SU-DHL-6 (cell line): ENCODE measurements around the gene SNAPC2.

Source experiments
- H2AFZ ChIP-seq: fragments of 200-600 bp; sonication (generic); 2 replicates; pipeline ENCODE4 v1.6.1; 2014; ENCODE audit warnings: low read depth, mild to moderate bottlenecking, moderate library complexity, mixed read lengths, antibody characterized with exemption, low read length; ENCODE audit not compliant: severe bottlenecking
- H3F3A ChIP-seq: fragments of 200-600 bp; shearing (Covaris generic); 2 replicates; pipeline ENCODE4 v1.6.0; 2016; ENCODE audit warnings: antibody characterized with exemption, mild to moderate bottlenecking; ENCODE audit not compliant: insufficient read depth
- H3K27ac ChIP-seq: fragments of 200-600 bp; sonication (generic); 2 replicates; pipeline ENCODE4 v1.5.1; 2016; ENCODE audit warnings: low read depth, mild to moderate bottlenecking, low read length, moderate library complexity, mixed read lengths
- H3K27me3 ChIP-seq: fragments of 200-600 bp; sonication (generic), shearing (Covaris generic); 2 replicates; pipeline ENCODE4 v1.6.0; 2014; ENCODE audit warnings: mild to moderate bottlenecking, low read length
- H3K36me3 ChIP-seq: fragments of 200-600 bp; sonication (generic); 2 replicates; pipeline ENCODE4 v1.6.1; 2014; ENCODE audit warnings: mild to moderate bottlenecking, low read length, mixed read lengths
- H3K4me2 ChIP-seq: fragments of 300-600, 200-600 bp; shearing (Covaris generic), sonication (generic); 2 replicates; pipeline ENCODE4 v1.6.0; 2014; ENCODE audit warnings: low read length, low read depth, mild to moderate bottlenecking; ENCODE audit not compliant: poor library complexity, severe bottlenecking
- H3K4me3 ChIP-seq: fragments of 200-600 bp; sonication (generic); 2 replicates; pipeline ENCODE4 v1.5.1; 2014; ENCODE audit warnings: antibody characterized with exemption, low read length, mild to moderate bottlenecking, mixed read lengths; ENCODE audit not compliant: insufficient read depth, poor library complexity, severe bottlenecking
- H3K79me2 ChIP-seq: fragments of 200-600 bp; sonication (generic); 2 replicates; pipeline ENCODE4 v1.6.1; 2014; ENCODE audit warnings: mild to moderate bottlenecking, low read length, moderate library complexity; ENCODE audit not compliant: insufficient read depth
- H3K9ac ChIP-seq: fragments of 200-600 bp; sonication (generic); 2 replicates; pipeline ENCODE4 v1.7.0; 2014; ENCODE audit warnings: mild to moderate bottlenecking, low read length
- H3K9me2 ChIP-seq: fragments of 200-600 bp; sonication (generic); replicated peaks from 2 replicates; pipeline ENCODE4 v1.6.1; 2014; ENCODE audit warnings: low read length; ENCODE audit not compliant: insufficient read depth
- H3K9me3 ChIP-seq: fragments of 200-600 bp; sonication (generic); 2 replicates; pipeline ENCODE4 v1.6.1; 2014; ENCODE audit warnings: low read length, mixed read lengths; ENCODE audit not compliant: insufficient read depth
- H4K20me1 ChIP-seq: fragments of 200-600 bp; sonication (generic); 2 replicates; pipeline ENCODE4 v1.6.1; 2014; ENCODE audit warnings: low read depth, mild to moderate bottlenecking, antibody characterized with exemption, low read length, moderate library complexity, mixed read lengths
- EZH2phosphoT487 ChIP-seq: fragments of 200-600 bp; sonication (generic), shearing (Covaris generic); conservative IDR thresholded peaks from 2 replicates; pipeline ENCODE4 v1.6.1; 2018; ENCODE audit warnings: mild to moderate bottlenecking, antibody characterized with exemption, low read length, moderate library complexity, mixed read lengths
- TF ChIP-seq, protein P1 (sequence below): fragments of 200-600 bp; sonication (generic); IDR thresholded peaks from one replicate; pipeline ENCODE4 v1.5.1; 2017; ENCODE audit warnings: antibody characterized with exemption, mild to moderate bottlenecking, low read length, moderate library complexity; ENCODE audit not compliant: insufficient read depth, poor library complexity, severe bottlenecking

The SNAPC2 gene

GRCh38 chr19:7905859-7906258, 14.3 kb upstream of the SNAPC2 start:
- H3K27me3 ChIP-seq = no peaks in the 10 kb centered on the region
- no peak overlapping the region for H3K9ac ChIP-seq
- no peaks in the 10 kb centered on the region for H3K9me2 ChIP-seq
- H3K4me3 ChIP-seq = no peak overlapping the region
- H3K27ac ChIP-seq = no peak overlapping the region
- no peak overlapping the region for H2AFZ ChIP-seq
- no peaks in the 10 kb centered on the region for H3K36me3 ChIP-seq
- TF ChIP-seq, protein P1, sequence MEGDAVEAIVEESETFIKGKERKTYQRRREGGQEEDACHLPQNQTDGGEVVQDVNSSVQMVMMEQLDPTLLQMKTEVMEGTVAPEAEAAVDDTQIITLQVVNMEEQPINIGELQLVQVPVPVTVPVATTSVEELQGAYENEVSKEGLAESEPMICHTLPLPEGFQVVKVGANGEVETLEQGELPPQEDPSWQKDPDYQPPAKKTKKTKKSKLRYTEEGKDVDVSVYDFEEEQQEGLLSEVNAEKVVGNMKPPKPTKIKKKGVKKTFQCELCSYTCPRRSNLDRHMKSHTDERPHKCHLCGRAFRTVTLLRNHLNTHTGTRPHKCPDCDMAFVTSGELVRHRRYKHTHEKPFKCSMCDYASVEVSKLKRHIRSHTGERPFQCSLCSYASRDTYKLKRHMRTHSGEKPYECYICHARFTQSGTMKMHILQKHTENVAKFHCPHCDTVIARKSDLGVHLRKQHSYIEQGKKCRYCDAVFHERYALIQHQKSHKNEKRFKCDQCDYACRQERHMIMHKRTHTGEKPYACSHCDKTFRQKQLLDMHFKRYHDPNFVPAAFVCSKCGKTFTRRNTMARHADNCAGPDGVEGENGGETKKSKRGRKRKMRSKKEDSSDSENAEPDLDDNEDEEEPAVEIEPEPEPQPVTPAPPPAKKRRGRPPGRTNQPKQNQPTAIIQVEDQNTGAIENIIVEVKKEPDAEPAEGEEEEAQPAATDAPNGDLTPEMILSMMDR = no peak
- no peak for TF ChIP-seq EZH2phosphoT487
- no peak overlapping the region for H3K4me2 ChIP-seq
- H3F3A ChIP-seq = no peaks in the 10 kb centered on the region
- H3K9me3 ChIP-seq = no peaks in the 10 kb centered on the region
- no peaks in the 10 kb centered on the region for H4K20me1 ChIP-seq
- peaks cover 28% of the 10 kb centered on the region for H3K79me2 ChIP-seq

DNA sequence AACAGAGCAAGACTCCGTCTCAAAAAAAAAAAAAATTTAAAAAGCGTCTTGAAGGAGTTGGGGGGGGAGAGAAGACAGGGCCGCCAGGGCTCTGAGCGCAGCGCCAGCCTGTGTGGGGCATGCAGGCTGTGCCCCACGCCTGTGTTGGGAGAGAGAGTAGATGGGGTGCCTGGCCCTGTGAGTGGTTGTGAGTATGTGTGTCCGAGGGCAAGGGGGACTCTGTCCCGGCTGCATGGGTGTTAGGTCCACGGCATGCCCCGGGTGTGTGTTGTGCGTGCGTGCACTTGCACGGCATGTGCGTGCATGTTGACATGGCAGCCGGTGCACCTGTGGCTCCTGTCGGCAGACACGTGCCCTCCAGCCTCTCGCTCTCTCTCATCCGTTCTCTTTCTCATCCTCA, 13.0 kb upstream of the SNAPC2 start:
- no peak overlapping the region for H3K4me2 ChIP-seq
- H3K9ac ChIP-seq = no peak overlapping the region
- no peaks in the 10 kb centered on the region for H3K9me3 ChIP-seq
- no peaks in the 10 kb centered on the region for H3F3A ChIP-seq
- H2AFZ ChIP-seq = no peak overlapping the region
- no peaks in the 10 kb centered on the region for H3K27me3 ChIP-seq
- no peaks in the 10 kb centered on the region for H3K9me2 ChIP-seq
- no peaks in the 10 kb centered on the region for H4K20me1 ChIP-seq
- H3K27ac ChIP-seq = no peak overlapping the region
- H3K79me2 ChIP-seq = peaks cover 28% of the 10 kb centered on the region
- no peak overlapping the region for H3K4me3 ChIP-seq
- H3K36me3 ChIP-seq = no peaks in the 10 kb centered on the region
- TF ChIP-seq EZH2phosphoT487 = no peak
- TF ChIP-seq, protein P1 = no peak

GRCh38 chr19:7907544-7907943, 12.6 kb upstream of the SNAPC2 start:
- Histone ChIP-seq H3K27ac (no peak overlapping the region), H3K27me3 (no peaks in the 10 kb centered on the region), H3F3A (no peaks in the 10 kb centered on the region), H3K9me2 (no peaks in the 10 kb centered on the region), H3K9me3 (no peaks in the 10 kb centered on the region), H4K20me1 (no peaks in the 10 kb centered on the region), H3K79me2 (peaks cover 28% of the 10 kb centered on the region), H3K4me3 (no peak overlapping the region), H3K4me2 (no peak overlapping the region), H3K9ac (no peak overlapping the region), H3K36me3 (no peaks in the 10 kb centered on the region), H2AFZ (no peak overlapping the region)
- TF ChIP-seq, protein P1 = no peak
